ENCODE measurements around the gene S100A11.

GRCh38 chr1:151995774-151996173, 41.0 kb downstream of the S100A11 start:
- TF ChIP-seq CTCF (conservative IDR thresholded peaks at IDR 0.05) (no peak), ZFX (IDR thresholded peaks at IDR 0.05) (no peak)

Data from C4-2B (cell line).